ENCODE data around the gene TMX2. TPM values are rescaled to one million over a fixed set of nuclear protein-coding genes. Genes with fewer than 3 reads are reported as not detected.

Gene TMX2
- 10 to 100 TPM; 23.3 to 62.1 (median 49.8) TPM for total RNA-seq

- H3K9me3 ChIP-seq: no peaks in the 10 kb centered on the region
- H3K27ac ChIP-seq: peak within 1 kb of the TSS; percentile 69 to 92
- TF ChIP-seq POLR2A (IDR thresholded peaks at IDR 0.05) (peak in 1 of 2 donors; percentile 32), CTCF (IDR thresholded peaks at IDR 0.05) (peak in 1 of 4 experiments; percentile 10)
- no peaks in the 10 kb centered on the region for H3K27me3 ChIP-seq
- peak; percentile 90 to 95 for DNase-seq
- H3K36me3 ChIP-seq: no peaks in the 10 kb centered on the region
- intact Hi-C loops (cut with DNase I; ENCODE audit: low total_unique reads): no loop called here
- H3K4me1 ChIP-seq: peaks cover 0 to 15% of the 10 kb centered on the region in 2 donors
- H3K4me3 ChIP-seq: peak within 1 kb of the TSS; percentile 77 to 93
Observed at GRCh38 chr11:57712256-57713150, at the start of gene TMX2. TSS of gene TMX2 (plus strand) at chr11:57712593. CDS start at chr11:57712619, 26 bp downstream.

- intact Hi-C loops (cut with DNase I; ENCODE audit: low total_unique reads): no loop called here
- no peak overlapping the region for H3K4me3 ChIP-seq
- TF ChIP-seq POLR2A (IDR thresholded peaks at IDR 0.05) (no peak), CTCF (IDR thresholded peaks at IDR 0.05) (no peak)
- no peak for DNase-seq
- no peaks in the 10 kb centered on the region for H3K27me3 ChIP-seq
- no peaks in the 10 kb centered on the region for H3K9me3 ChIP-seq
- H3K4me1 ChIP-seq: no peaks in the 10 kb centered on the region
- no peaks in the 10 kb centered on the region for H3K36me3 ChIP-seq
- no peak overlapping the region for H3K27ac ChIP-seq
Observed at GRCh38 chr11:57662893-57663292, 49.5 kb upstream of the TMX2 start.

GRCh38 chr11:57663975-57664374 is 48.4 kb upstream of the TMX2 start:
- H3K27ac ChIP-seq: no peak overlapping the region
- no peaks in the 10 kb centered on the region for H3K9me3 ChIP-seq
- H3K36me3 ChIP-seq: no peaks in the 10 kb centered on the region
- intact Hi-C loops (cut with DNase I; ENCODE audit: low total_unique reads): no loop called here
- no peaks in the 10 kb centered on the region for H3K4me1 ChIP-seq
- no peak overlapping the region for H3K4me3 ChIP-seq
- H3K27me3 ChIP-seq: no peaks in the 10 kb centered on the region
- DNase-seq: no peak
- TF ChIP-seq CTCF (IDR thresholded peaks at IDR 0.05) (no peak), POLR2A (IDR thresholded peaks at IDR 0.05) (no peak)

GRCh38 chr11:57667117-57667735 is 45.2 kb upstream of the TMX2 start:
- Histone ChIP-seq H3K27ac (peak overlapping the region; percentile 93 to 99), H3K4me3 (peak overlapping the region; percentile 73 to 85), H3K27me3 (no peaks in the 10 kb centered on the region), H3K36me3 (no peaks in the 10 kb centered on the region), H3K9me3 (no peaks in the 10 kb centered on the region), H3K4me1 (peaks cover 3 to 6% of the 10 kb centered on the region in 2 donors)
- no peak for TF ChIP-seq CTCF (IDR thresholded peaks at IDR 0.05)
- intact Hi-C loops (cut with DNase I; ENCODE audit: low total_unique reads): no loop called here
- peak; percentile 94 to 99 for DNase-seq
